PFSK-1 (cell line): ENCODE results near the gene SUFU.

Source experiments
- FOXP2 ChIP-seq: optimal IDR thresholded peaks from 2 replicates; pipeline ENCODE3; 2011; ENCODE audit warnings: borderline replicate concordance, control low read depth, inconsistent platforms; ENCODE audit not compliant: insufficient read depth; ENCODE audit errors: extremely low read length, extremely low read depth
- POLR2AphosphoS5 ChIP-seq: IDR thresholded peaks from 2 replicates; pipeline ENCODE4 v1.6.1; 2012; ENCODE audit warnings: low read depth, mild to moderate bottlenecking, control low read depth, low read length, moderate library complexity
- SIN3A ChIP-seq: IDR thresholded peaks from 2 replicates; pipeline ENCODE4 v1.6.1; 2012; ENCODE audit warnings: mild to moderate bottlenecking, low read length, moderate library complexity, borderline replicate concordance; ENCODE audit not compliant: insufficient read depth
- TAF1 ChIP-seq: IDR thresholded peaks from 2 replicates; pipeline ENCODE4 v1.6.1; 2012; ENCODE audit warnings: low read length, control low read depth, borderline replicate concordance; ENCODE audit not compliant: insufficient read depth

GRCh38 chr10:102602272-102603045, 98.7 kb downstream of the SUFU start:
- no peak for TF ChIP-seq POLR2AphosphoS5
- TF ChIP-seq TAF1 = no peak
- TF ChIP-seq SIN3A = no peak
- no peak for TF ChIP-seq FOXP2
